ENCODE results near the gene RBMS3. TPM values are rescaled to one million over a fixed set of nuclear protein-coding genes. Genes with fewer than 3 reads are reported as not detected.

The RBMS3 gene
- total RNA-seq, 4 donors from 2014 or later: 2.8 to 77.6 (median 13.7) TPM

DNA sequence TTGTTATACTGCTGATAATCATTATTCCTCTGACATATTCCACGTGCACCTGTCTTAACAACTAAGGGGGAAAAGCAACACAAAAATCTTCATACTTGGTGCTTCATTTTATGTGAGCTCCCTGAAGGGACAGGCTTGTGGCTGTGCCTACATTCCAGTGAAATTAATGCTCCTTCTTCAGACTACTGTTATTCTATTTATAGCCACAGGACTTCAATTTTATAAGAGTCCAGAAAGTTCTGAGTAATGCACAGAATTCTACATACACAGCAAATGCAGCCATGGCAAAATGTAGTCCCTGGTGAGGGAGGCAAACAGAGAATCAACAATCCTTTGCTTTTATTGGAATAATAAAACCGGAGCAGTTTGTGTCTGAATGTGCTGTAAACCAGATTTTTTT, 417.1 kb downstream of the RBMS3 start:
- DNase-seq: no peak
- Histone ChIP-seq H3K9me3 (no peaks in the 10 kb centered on the region), H3K4me1 (peaks cover 0 to 9% (median 0%) of the 10 kb centered on the region in 4 donors), H3K36me3 (no peaks in the 10 kb centered on the region), H3K27ac (no peak overlapping the region), H3K4me3 (no peak overlapping the region), H3K27me3 (no peaks in the 10 kb centered on the region)
- TF ChIP-seq, protein P1, sequence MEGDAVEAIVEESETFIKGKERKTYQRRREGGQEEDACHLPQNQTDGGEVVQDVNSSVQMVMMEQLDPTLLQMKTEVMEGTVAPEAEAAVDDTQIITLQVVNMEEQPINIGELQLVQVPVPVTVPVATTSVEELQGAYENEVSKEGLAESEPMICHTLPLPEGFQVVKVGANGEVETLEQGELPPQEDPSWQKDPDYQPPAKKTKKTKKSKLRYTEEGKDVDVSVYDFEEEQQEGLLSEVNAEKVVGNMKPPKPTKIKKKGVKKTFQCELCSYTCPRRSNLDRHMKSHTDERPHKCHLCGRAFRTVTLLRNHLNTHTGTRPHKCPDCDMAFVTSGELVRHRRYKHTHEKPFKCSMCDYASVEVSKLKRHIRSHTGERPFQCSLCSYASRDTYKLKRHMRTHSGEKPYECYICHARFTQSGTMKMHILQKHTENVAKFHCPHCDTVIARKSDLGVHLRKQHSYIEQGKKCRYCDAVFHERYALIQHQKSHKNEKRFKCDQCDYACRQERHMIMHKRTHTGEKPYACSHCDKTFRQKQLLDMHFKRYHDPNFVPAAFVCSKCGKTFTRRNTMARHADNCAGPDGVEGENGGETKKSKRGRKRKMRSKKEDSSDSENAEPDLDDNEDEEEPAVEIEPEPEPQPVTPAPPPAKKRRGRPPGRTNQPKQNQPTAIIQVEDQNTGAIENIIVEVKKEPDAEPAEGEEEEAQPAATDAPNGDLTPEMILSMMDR (IDR thresholded peaks at IDR 0.05): no peak
- no peak for TF ChIP-seq POLR2A (IDR thresholded peaks at IDR 0.05)

DNA sequence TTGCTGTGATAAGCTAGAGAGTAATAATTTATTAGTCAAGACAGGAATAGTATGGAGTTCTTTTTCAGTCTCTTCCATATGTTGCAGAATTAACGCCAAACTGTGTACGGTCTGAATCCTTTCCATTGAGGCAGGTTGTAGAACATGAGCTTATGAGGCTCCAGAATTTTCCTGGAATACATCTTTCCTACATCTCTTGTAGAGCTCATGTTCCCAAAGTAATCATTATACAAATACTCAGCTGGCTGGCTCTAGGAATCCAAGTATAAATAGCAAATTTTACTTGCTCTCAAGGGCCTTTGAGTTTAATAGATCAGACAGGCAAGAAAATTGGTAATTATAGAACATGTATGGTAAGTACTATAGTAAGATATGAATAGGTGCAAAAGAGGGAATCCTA, 419.4 kb downstream of the RBMS3 start:
- no peaks in the 10 kb centered on the region for H3K4me1 ChIP-seq
- no peak overlapping the region for H3K4me3 ChIP-seq
- TF ChIP-seq, protein P1 (IDR thresholded peaks at IDR 0.05): no peak
- TF ChIP-seq POLR2A (IDR thresholded peaks at IDR 0.05): no peak
- no peak overlapping the region for H3K27ac ChIP-seq
- H3K27me3 ChIP-seq: no peaks in the 10 kb centered on the region
- no peak for DNase-seq
- no peaks in the 10 kb centered on the region for H3K9me3 ChIP-seq
- no peaks in the 10 kb centered on the region for H3K36me3 ChIP-seq

DNA sequence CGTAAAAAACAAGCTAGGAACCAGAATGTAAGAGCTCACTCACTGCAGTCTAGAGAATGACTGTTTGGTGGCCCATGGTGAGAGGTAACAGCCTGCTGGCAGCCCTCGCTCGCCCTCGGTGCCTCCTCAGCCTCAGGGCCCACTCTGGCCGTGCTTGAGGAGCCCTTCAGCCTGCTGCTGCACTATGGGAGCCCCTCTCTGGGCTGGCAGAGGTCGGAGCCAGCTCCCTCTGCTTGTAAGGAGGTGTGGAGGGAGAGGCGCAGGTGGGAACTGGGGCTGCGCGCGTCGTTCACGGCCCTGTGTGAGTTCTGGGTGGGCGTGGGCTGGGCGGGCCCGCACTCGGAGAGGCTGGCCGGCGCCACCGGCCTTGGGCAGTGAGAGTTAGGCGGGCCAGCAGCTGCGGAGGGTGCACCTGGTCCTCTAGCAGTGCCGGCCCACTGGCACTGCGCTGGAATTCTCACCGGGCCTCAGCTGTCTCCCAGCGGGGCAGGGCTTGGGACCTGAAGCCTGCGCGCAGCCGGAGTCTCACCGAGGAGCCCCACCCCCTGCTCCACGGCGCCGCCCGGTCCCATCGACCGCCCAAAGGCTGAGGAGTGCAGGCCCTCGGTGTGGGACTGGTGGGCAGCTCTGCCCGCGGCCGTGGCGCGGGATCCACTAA, 420.6 kb downstream of the RBMS3 start:
- DNase-seq: no peak

DNA sequence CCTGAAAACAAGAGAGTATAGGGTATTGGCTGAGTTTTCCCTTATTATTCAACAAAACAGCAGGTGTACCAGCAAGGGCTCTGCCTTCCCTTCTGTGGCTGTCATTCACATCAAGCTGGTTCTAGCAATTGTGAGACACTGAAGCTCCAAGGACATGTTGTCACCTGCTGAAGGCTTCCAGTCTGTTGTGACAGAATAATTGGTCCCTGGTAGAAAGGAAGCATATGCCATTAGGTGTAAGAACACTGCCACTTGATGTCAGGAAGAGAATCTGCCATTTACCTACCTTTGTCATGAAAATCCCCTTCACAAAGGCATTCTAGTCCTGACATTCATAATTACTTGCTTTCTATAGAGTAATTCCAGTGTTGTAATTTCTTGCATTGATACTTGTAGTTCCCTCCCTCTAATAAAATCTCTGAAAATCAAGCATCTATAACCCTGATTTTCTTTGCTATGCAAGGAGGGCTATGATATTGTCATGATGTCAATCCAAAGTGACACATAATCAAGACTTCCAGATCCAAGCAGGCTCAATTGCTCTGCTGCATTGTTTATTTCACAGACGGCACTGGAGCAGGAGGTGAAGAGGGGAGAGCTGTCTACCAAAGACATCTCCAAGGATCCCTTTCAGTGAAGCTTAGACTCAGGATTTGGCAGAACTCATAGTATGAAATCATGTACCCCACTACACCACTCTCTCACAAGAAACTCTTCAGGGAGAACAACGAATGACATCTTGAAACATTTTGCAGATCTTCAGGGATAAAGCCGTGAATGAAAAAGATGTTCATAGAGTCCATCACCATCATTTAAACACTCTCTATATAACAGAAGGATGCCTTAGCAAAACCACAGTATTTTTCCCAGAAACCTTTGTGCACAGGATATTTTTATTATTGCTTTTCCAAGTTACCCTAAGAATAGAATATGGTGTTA, 425.3 kb downstream of the RBMS3 start:
- H3K27ac ChIP-seq: no peak overlapping the region
- no peaks in the 10 kb centered on the region for H3K36me3 ChIP-seq
- no peaks in the 10 kb centered on the region for H3K9me3 ChIP-seq
- H3K4me1 ChIP-seq: no peaks in the 10 kb centered on the region
- H3K4me3 ChIP-seq: no peak overlapping the region
- no peak for DNase-seq
- TF ChIP-seq, protein P1 (IDR thresholded peaks at IDR 0.05): no peak
- TF ChIP-seq POLR2A (IDR thresholded peaks at IDR 0.05): no peak
- no peaks in the 10 kb centered on the region for H3K27me3 ChIP-seq

More for the DNA sequence above, 420.6 kb downstream of the RBMS3 start:
- H3K4me1 ChIP-seq: no peaks in the 10 kb centered on the region
- H3K9me3 ChIP-seq: no peaks in the 10 kb centered on the region
- TF ChIP-seq POLR2A (IDR thresholded peaks at IDR 0.05): no peak
- TF ChIP-seq, protein P1 (IDR thresholded peaks at IDR 0.05): no peak
- no peaks in the 10 kb centered on the region for H3K36me3 ChIP-seq
- H3K27ac ChIP-seq: no peak overlapping the region
- H3K27me3 ChIP-seq: no peaks in the 10 kb centered on the region
- H3K4me3 ChIP-seq: no peak overlapping the region

DNA sequence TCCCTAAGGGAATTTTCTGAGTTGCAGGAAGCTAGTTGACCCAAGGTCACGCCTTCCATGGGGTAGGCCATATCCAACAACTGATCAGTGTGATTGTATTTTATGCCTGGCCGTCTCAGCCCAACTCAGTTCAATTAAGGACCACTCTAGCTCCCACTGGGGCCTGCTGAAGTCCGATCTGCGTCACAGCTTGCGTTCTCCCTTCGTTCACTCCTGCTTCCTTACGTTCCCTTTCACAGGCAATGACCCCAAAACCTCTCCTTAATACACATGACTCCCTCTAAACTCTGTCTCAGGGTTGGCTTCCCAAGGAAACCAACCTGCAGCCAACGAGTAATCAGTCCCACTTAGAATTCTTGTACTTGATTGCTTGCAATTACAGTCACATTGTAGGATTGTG, 428.0 kb downstream of the RBMS3 start:
- no peak for DNase-seq
- Histone ChIP-seq H3K4me3 (no peak overlapping the region), H3K9me3 (no peaks in the 10 kb centered on the region), H3K4me1 (no peaks in the 10 kb centered on the region), H3K27me3 (no peaks in the 10 kb centered on the region), H3K27ac (no peak overlapping the region), H3K36me3 (no peaks in the 10 kb centered on the region)
- no peak for TF ChIP-seq POLR2A (IDR thresholded peaks at IDR 0.05)
- TF ChIP-seq, protein P1 (IDR thresholded peaks at IDR 0.05): no peak
